T-helper 2 cell treated with Interferon-gamma antibody and Interleukin-4, amounts not matched to agents 100 ng/mL and 5 ng/mL, for 36 hours (primary cell): ENCODE data around the gene RHBDL3. TPM values are rescaled to one million over a fixed set of nuclear protein-coding genes. Genes with fewer than 3 reads are reported as not detected.
"Not testable (repeated sequence)": the region's sequence is repeated elsewhere in the genome, so short reads cannot be mapped to it uniquely, and the experiment has no call there.

Experiments used
- intact Hi-C: fragments of 100-400 bp; cut with micrococcal nuclease; formaldehyde crosslinking; loops from one replicate; pipeline ENCODE4 v1.15.1; 2023
- total RNA-seq: library from RNA; stranded (reverse); gene quantifications from 2 replicates; pipeline ENCODE4 v1.2.3, GENCODE V29; 2022

RHBDL3 gene
- total RNA-seq, 1 donor from 2014 or later = 1.00 TPM

DNA sequence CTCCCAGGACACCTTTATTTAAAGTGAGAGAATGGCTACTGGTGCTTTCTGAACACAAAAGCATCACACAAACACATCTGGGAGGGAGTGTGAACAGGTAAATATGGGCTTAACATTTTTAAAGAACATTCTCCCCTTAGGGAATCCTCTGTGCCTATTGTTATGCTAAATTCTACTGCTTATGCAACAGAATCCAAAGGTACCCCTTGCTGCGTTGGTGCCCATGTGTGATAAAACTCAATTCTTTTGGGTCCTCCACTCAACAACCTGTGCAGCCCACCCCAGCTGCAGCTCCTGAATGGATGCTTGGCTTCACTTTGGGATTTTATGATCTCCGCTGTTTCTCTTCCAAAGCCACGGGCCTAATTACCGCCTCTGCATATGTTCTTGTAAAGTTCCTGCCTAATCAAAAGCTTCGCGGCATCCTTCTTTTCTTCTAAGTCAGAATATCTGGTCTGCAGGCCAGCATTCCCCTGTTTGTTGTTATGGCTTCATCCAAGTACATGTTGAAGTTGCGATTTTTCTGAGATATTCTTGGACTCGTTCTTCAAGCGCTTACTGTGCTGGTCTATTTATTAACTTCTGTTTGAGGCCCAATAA lies 23.9 kb downstream of the RHBDL3 start:
- intact Hi-C loops = no loop called here

DNA sequence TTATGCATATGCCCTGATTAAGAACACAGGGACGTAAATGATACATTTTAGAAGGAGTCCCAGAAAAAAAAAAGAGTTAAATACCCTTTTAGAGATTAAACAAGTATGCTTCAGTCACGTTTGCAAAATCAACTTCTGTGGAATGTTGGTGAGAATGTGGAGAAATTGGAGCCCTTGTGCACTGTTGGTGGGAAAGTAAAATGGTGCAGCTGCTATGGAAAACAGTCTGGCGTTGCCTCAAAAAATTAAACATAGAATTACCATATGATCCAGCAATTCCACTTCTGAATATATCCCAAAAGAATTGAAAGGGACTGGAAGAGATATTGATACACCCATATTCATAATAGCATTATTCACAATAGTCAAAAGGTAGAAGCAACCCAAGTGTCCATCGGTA lies 26.5 kb downstream of the RHBDL3 start:
- intact Hi-C loops = no loop called here

DNA sequence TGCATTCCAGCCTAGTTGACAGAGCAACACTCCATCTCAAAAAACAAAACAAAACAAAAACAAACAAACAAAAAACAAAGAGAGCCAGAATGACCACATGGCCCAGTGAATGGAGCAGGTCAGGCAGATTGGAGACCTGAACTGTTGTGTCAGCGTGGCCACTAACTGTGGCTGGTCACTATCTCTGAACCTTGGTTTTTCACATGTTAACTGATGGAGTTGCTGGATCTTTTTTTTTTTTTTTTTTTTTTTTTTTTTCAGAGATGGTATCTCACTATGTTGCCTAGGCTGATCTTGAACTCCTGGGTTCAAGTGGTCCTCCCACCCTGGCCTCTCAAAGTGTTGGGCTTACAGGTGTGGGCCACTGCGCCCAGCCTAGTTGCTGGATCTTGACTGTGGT lies 31.8 kb downstream of the RHBDL3 start:
- intact Hi-C loops = no loop called here

DNA sequence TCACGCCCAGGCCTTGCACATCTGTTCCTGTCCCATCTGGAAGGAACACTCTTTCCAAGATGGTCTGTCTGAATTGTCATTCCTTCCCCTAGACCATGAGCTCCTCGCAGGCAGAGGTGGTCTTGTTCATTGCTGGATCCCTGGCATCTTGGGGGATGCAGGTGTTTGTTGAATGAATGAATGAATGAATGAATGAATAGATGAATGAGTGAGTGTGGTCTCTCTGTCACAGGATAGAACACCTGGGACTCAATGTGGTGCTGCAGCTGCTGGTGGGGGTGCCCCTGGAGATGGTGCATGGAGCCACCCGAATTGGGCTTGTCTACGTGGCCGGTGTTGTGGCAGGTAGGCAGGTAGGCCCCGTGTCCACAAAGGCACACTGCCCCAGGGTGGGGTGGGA lies 32.2 kb downstream of the RHBDL3 start:
- intact Hi-C loops = no loop called here

DNA sequence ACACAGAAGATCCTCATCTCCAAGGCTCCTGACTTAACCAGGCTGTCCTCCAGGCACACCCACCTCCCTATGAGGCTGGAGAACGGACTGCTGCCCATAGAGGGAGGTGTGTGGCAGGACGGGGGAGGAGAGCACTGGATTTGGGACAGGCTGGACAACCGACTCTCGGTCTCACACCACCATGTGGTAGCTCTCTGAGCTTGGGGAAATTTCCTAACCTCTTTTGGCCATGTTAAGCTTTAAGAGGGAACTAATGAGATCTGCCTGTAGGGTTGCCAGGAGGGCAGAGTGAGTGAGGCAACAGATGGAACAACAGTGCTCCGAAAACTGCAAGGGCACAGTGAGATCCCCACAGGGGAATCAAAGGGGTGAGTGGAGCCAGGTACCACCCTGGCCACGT lies 32.7 kb downstream of the RHBDL3 start:
- intact Hi-C loops = no loop called here

DNA sequence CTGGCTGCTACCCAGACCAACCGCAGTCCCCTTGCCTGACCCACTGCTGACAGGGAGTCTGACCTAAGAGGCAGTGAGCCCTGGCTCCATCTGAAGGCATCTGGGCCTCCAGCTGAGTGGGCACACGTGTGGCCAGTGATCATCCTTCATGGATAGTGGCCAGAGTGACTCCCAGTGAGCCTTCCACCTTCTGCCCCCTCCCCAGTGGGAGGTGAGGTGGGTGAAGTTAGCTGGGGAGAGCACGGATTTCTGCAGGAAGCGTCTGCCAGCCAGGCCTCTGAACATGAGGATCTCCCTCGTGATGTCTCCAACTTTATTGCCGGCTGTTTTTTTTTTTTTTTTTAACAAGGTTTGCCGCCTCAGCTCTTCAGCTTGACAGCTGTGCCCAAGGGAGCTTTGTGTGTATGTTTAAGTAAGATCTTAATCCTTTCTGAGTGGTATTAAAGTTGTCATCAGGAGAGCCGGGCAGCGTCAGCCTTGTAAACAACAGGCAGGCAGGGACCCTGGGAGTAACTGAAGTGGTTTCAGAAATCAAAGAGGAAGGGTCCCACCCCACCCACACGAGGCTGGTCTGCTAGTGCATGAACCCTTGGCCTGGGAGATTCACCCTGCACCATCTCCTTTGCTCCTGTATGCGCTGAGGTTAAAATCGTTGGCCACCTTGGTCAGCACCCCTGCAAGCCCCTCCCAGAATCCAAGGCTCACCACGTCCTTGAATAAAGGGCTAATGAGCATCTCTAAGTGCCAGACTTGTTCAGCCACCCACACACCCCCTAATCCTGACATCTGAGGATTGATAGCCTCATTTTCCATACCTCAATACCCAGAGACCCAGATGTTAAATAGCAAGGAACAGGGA lies 33.3 kb downstream of the RHBDL3 start:
- intact Hi-C loops = no loop called here

DNA sequence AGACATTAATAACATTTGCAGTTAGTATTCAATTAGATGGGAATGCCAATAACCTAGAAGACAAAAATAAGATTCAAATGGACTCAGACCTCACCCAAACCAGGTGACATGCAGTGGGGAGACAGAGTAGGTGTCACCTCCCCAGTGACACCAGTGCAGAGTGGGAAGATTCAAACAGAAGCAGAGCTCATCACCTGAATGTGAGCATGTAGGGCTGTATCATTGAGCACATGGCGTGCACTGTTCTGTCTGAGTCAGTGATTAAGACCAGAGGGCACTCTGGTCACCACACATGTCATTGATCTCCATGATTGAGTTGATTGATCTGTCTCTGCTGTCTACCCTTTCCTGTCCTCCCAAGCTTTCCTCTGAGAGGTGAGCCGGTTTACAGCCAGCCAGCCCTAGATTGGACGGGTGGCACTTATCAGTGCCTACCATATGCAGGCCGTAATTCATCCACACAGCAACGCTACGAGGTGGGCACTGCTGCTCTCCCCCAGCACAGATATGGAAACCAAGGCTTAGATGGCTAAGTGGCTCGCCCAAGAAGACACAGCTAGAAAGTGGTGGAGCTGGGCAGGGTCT lies 34.0 kb downstream of the RHBDL3 start:
- intact Hi-C loops = no loop called here

DNA sequence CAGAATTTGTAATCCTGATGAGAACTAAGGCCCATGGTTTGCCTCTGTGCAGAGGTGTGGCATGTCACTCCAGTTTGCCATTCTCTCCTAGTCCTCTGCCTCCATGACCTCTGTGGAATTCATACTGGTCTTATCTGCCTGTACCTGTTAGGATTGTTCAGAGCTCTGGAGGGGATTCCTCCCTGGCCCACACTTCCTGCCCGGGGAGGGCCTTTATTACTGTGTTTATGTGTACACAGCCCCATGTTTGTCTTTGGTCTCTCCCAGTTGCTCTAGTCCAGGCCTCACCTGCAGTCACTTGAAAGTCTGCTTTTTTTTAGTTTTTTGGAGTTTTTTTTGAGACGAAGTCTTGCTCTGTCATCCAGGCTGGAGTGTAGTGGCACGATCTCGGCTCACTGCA lies 36.4 kb downstream of the RHBDL3 start:
- intact Hi-C loops = no loop called here

DNA sequence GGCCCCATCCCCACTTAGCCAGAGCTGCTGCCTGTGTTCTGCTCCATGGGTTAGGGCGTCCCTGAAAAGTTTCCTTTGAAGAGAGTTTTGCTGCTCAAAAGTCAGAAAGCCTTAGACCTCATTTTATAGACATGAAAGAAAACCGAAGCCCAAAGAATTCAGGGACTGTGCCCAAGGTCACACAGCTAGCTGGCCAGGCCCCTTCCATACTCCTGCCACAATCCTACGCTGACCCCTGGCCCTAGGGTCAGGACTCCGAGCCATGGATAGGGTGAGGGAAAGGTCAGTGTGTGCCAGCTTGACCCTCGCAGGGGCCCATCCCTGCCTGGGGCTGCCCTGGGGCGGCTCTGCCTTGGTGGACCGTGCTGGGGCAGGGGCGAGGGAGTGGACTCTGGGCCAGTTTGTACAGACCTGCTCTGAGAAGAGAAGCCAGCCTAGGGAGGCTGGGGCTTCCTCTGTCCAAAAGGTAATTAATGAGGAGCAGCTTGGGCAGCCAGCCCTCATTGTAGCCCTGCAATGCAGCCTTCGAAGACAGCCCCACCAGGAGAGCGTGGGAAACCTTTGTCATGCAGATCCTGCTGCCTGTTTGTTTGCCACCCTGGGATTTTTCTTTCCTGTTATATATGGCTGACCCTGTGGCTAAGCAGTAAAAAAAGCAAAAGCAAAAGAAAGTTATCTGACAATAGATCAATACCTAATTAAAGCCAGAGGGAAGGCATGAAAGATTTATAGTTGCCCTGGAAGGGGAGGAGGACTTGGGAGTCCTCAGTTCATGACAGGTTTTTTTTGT lies 37.4 kb downstream of the RHBDL3 start:
- intact Hi-C loops = no loop called here

DNA sequence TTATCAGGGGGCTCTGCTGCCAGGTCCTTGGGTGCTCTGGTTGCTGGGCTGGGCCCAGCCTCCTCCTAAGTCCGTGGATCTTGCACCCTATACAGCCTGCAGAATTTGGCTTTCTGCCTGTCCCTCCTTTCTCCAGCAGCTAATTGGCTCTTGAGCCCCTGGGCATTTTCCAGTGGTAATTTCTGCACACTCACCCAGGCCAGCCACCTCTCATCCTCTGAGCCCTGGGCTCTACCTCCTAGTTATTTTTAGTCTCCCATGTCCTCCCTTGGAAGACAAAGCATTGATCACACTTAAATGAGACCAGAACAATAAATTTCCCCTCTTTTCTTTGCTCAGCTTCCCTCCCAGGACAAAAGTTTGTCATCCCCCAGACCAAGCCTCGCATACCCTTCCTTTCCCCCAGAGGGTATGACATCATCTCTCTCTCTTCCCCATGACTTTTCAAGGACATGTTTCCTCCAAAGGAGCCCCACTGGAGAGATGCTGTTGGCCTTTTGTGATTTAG lies 38.2 kb downstream of the RHBDL3 start:
- intact Hi-C loops = no loop called here

DNA sequence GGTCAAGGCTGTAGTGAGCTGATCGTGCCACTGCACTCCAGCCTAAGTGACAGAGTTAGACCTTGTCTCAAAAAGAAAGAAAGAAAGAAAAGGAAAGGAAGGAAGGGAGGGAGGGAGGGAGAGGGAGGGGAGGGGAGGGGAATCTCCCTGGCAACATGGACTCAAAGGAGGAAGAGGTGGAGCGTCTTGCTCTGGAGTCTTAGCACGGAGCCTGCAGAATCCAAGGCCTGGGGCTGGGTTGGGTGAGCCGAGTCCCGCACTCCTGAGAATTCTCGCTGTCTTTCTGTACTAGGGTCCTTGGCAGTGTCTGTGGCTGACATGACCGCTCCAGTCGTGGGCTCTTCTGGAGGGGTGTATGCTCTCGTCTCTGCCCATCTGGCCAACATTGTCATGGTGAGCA lies 39.4 kb downstream of the RHBDL3 start:
- intact Hi-C loops = no loop called here

DNA sequence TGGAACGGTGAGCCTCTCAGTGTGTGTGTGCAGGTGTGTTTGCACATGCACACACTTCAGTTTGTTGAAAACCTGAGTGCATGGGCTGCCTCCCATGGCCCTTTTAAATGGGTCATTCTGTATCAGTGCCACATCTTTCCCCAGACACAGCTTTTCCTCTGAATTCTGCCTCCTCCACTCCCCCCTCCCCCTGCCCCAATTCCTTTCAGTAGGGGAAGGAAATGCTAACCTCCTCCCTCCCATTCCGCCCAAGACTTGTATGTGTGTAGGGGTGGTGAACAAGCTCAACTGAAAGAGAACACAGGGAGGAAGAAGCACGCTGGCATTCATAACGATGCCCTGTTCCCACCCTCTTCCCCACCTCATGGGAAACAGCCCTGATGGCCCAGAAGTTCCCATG lies 42.0 kb downstream of the RHBDL3 start:
- intact Hi-C loops = no loop called here

DNA sequence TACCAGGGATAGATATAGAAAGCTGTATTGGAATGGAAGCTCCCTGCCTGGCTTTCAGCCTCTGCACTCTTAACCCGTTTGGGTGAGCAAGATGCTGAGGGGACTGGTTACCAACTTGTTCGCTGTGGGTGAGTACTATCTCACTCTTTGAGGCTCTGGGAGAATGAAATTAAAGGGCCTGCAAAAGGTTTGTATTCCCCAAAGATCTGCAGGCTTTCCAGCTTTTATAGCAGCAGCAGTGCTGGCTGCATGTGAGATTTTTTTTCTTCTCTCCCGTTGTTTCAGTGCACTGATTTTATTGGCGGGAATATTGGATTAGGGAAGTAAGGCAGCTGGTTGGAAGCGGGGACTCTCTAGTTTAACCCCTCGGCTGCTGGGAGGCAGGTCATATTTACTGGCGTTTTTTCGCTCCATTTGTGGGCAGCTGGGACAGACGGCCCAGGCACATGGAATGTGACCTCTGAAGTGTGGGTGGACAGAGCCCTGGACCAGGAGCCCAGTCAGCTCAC lies 45.5 kb downstream of the RHBDL3 start:
- intact Hi-C loops = no loop called here

DNA sequence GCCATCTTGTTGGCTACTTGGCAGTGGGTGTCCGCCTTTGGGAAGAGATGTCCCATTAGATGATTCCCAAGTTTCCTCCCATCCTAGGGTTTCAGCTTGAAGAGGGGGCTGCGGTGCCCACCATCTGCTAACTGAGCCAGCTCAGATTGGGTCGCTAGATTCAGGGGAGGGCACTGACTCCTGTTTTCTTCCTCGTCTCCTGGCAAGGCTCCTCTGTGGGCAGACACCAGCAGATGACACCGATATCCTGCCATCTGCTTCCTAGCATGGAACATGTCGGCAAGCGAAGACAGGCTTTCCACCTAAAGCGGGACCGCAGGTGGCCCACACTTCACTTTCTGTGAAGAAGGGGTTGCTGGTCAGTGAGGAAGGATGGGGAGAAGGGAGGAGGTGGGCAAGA lies 49.0 kb downstream of the RHBDL3 start:
- intact Hi-C loops = no loop called here

DNA sequence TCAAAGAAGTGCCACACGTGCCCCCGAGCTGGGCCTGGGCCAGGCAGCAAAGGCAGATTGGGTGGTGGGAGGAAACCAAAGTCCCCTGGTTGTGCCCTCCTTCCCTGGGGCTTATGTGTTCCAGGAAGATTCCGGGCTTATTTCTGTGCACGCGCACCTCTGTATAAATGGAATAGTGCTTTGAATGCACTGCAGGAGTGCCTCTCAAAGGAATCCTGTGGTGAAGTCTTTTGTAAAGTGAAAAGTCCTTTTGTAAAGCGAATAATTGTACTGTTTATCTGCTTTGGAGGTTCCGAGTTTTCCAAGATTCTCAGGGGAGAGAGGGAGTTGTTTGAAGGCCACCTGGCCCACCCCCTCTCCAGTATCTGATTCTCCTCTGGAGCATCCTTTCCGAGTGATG lies 49.5 kb downstream of the RHBDL3 start:
- intact Hi-C loops = no loop called here

DNA sequence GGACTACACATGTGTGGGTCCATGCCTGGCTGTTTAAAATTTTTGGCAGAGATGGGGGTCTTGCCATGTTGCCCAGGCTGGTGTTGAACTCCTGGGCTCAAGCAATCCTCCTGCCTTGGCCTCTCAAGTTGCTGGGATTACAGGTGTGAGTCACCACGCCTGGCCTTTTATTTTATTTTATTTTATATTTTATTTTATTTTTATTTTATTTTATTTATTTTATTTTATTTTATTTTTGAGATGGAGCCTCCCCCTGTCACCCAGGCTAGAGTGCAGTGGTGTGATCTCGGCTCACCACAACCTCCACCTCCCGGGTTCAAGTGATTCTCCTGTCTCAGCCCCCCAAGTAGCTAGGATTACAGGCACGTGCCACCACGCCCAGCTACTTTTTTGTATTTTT lies 51.0 kb downstream of the RHBDL3 start:
- intact Hi-C loops = not testable (repeated sequence)

DNA sequence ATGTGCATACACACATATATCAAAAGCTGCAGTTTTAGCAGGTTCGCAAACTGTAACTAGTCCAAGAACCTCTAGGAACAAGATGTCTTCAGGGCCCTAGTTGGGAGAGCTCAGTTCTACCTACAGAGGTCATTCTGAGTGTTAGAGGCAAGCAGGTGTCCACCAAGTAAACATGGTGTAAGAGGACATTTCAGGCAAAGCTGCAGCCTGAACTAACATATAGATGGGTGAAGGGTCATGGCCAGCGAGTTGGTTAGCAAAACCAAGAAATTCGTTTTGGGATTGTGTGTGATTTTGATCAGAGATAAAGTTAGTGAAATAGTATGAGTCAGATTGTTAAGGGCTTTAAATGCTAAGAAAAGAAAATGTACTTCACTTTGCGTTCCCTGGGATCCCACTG lies 51.7 kb downstream of the RHBDL3 start:
- intact Hi-C loops = no loop called here

DNA sequence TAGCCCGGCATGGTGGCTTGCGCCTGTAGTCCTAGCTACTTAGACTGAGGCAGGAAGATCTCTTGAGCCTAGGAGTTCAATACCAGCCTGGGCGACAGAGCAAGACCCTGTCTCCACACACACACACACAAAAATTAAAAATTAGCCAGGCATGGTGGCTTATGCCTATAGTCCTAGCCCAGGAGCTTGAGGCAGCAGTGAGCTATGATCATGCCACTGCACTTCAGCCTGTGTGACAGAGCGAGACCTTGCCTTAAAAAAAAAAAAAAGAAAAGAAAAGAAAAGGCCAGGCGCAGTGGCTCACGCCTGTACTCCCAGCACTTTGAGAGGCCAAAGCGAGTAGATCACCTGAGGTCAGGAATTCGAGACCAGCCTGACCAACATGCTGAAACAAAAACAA lies 52.4 kb downstream of the RHBDL3 start:
- intact Hi-C loops = no loop called here

DNA sequence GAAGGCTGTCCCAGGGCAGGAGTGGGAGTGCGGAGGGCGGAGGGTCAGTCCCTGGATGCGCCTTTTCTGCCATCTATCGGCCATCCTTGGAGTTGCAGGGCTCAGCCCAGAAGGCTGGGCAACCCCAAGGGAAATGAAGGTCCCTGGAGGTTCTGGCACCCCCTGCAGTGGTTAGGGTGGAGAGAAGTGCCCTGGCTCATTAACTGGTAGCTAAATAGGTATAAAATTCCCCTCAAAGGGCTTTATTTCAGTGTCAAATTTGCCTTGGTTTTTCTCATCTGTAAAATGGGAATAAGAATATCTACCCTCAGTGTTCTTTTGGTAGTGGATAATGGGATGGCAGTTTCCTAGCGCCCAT lies 53.9 kb downstream of the RHBDL3 start:
- intact Hi-C loops = loop anchor here (1.0 kb wide), 1 partner anchor 66 kb away; no protein-coding TSS in a partner anchor

DNA sequence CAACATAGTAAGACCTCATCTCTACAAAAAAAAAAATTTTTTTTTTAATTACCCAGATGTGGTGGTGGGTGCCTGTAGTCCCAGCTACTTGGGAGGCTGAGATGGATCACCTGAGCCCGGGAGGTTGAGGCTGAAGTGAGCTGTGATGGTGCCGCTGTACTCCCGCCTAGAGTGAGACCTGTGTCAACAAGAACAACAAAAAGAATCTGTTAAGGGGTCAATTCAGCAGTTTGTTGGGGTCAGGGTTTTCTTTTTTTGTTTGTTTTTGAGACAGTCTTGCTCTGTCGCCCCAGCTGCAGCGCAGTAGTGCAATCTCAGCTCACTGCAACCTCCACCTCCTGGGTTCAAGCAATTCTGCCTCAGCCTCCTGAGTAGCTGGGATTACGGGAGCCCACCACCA lies 54.4 kb downstream of the RHBDL3 start:
- intact Hi-C loops = not testable (repeated sequence)

DNA sequence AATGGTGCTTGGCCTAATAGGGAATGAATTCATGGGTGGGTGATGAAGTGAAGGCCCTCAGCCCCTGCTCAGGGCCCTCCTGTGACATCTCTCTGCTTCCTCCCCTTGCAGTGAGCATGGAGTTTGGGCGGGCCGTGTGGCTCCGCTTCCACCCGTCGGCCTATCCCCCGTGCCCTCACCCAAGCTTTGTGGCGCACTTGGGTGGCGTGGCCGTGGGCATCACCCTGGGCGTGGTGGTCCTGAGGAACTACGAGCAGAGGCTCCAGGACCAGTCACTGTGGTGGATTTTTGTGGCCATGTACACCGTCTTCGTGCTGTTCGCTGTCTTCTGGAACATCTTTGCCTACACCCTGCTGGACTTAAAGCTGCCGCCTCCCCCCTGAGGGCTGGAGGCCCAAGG lies 55.2 kb downstream of the RHBDL3 start:
- intact Hi-C loops = no loop called here

DNA sequence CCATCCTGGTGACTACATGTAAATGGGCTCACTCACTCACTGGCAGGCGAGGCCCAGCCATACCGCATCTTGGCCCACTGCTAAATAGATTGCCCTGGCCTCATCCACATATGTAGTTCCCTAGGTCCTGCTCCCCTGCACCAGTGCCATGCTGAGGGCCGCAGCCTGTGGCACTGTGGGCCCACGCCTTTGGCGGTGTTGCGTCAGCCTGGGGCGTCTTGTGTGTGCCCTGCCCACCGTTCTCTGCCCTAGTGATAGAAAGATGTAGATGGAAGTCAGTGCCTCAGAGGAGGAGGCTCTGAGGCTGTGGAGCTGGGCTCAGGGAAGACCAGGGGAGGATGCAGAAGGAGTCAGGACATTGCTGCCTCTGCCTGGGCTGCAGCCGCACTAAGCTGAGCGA lies 57.4 kb downstream of the RHBDL3 start:
- intact Hi-C loops = no loop called here
